Measurements from ENCODE around the gene NSMCE1.

DNA sequence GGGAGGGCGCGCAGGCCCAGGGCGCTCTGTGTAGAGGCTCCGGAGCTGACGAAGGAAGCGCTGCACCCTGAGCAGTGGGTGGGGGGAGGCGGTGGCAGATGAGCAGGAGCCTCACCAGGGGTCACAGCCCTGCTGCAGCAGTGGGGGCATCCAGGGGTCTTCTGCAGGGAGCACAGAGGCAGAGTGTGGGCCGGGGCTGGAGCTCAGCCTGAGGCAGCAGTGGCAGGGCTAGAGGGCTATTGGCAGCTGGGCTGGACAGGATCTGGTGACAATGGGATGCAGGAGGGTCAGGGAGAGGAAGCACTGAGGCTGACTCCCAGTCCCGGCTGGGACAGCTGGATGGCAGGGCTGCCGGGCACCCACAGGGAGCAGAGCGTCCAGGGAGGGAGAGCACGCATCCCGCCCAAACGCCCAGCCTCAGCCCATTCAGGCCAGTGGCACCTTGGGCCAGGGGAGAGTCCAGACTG, 44.3 kb downstream of the NSMCE1 start:
- TF ChIP-seq CTCF (conservative IDR thresholded peaks at IDR 0.05; ENCODE audit: low read depth, low read length) (no peak), EZH2 (IDR thresholded peaks at IDR 0.05; ENCODE audit: borderline replicate concordance, low read depth, low read length, poor library complexity, severe bottlenecking) (no peak)

All from A673 (cell line).